Esophagus squamous epithelium (tissue), 5 donors: Measurements from ENCODE around the gene NPM1. TPM values are rescaled to one million over a fixed set of nuclear protein-coding genes. Genes with fewer than 3 reads are reported as not detected.

Experiments used
- DNase-seq: peaks from one replicate; lab custom pipeline; 2025; lab: John Stamatoyannopoulos, UW
- H3K27ac ChIP-seq, 4 donors: fragments of 200-600 bp; sonication (generic); one replicate each; pipeline ENCODE4 v1.5.1; 2016 to 2019; ENCODE audit warnings: mild to moderate bottlenecking in 1 of 4
- H3K27me3 ChIP-seq, 4 donors: fragments of 200-600 bp; sonication (generic); 1 replicate in 3 of 4; 2 replicates in 1 of 4; pipeline versions ENCODE4 v1.5.1 to v1.6.0; 2017 to 2021; ENCODE audit warnings: antibody characterized with exemption in 1 of 4
- H3K36me3 ChIP-seq, 3 donors: fragments of 200-600 bp; sonication (generic); one replicate each; pipeline ENCODE4 v1.5.1; 2016 to 2019
- H3K4me1 ChIP-seq, 3 donors: fragments of 200-600 bp; sonication (generic); one replicate each; pipeline ENCODE4 v1.5.1; 2017 to 2019
- H3K4me3 ChIP-seq, 4 donors: fragments of 200-600 bp; sonication (generic); 1 replicate in 3 of 4; 2 replicates in 1 of 4; pipeline ENCODE4 v1.5.1; 2016 to 2019; ENCODE audit warnings: mild to moderate bottlenecking in 2 of 4, moderate library complexity in 1 of 4
- H3K9me3 ChIP-seq, 3 donors: fragments of 200-600 bp; sonication (generic); one replicate each; pipeline ENCODE4 v1.5.1; 2016 to 2019
- POLR2A ChIP-seq, 4 donors: fragments of 450-650 bp; IDR thresholded peaks; one replicate each; pipeline ENCODE4 v1.6.1; 2017; ENCODE audit warnings: antibody characterized with exemption in 4 of 4, mild to moderate bottlenecking in 4 of 4, moderate library complexity in 3 of 4
- WGBS, 2 donors: methylation state at CpG; one replicate each; pipeline ENCODE4 v1.1.5; 2018; 5-methylcytosine and 5-hydroxymethylcytosine counted together
- intact Hi-C: fragments of 100-400 bp; cut with DNase I; formaldehyde crosslinking; loops from one replicate; pipeline ENCODE4 v1.15.0; 2022
- total RNA-seq, 4 donors: library from RNA; depleted of rRNA; stranded (reverse); fragments of >200 nt; gene quantifications; one replicate each; pipeline ENCODE4 v1.1.0, GENCODE V29; 2016
- TF ChIP-seq, protein P1 (sequence below), 6 experiments: fragments of 450-650 bp in 4 of 6; fragments of 200-600 bp in 2 of 6; sonication (generic) in 2 of 6; IDR thresholded peaks; one replicate each; pipeline ENCODE4 v1.5.1; 2016 to 2019; ENCODE audit warnings: antibody characterized with exemption in 6 of 6, mild to moderate bottlenecking in 4 of 6, moderate library complexity in 4 of 6
- donor health status: DM: yes; HTN: yes; CAD: no.

The NPM1 gene
- total RNA-seq, 4 donors from 2014 or later = 394 to 1,052 (median 904) TPM

- WGBS, 2 donors = 56 to 82% methylated on average over 2 to 4 of the region's 4 CpGs
- Histone ChIP-seq H3K27ac (no peak overlapping the region), H3K4me1 (no peaks in the 10 kb centered on the region), H3K4me3 (no peak overlapping the region), H3K9me3 (no peaks in the 10 kb centered on the region), H3K27me3 (no peaks in the 10 kb centered on the region), H3K36me3 (no peaks in the 10 kb centered on the region)
- TF ChIP-seq, protein P1, sequence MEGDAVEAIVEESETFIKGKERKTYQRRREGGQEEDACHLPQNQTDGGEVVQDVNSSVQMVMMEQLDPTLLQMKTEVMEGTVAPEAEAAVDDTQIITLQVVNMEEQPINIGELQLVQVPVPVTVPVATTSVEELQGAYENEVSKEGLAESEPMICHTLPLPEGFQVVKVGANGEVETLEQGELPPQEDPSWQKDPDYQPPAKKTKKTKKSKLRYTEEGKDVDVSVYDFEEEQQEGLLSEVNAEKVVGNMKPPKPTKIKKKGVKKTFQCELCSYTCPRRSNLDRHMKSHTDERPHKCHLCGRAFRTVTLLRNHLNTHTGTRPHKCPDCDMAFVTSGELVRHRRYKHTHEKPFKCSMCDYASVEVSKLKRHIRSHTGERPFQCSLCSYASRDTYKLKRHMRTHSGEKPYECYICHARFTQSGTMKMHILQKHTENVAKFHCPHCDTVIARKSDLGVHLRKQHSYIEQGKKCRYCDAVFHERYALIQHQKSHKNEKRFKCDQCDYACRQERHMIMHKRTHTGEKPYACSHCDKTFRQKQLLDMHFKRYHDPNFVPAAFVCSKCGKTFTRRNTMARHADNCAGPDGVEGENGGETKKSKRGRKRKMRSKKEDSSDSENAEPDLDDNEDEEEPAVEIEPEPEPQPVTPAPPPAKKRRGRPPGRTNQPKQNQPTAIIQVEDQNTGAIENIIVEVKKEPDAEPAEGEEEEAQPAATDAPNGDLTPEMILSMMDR (IDR thresholded peaks at IDR 0.05) = no peak
- no peak for TF ChIP-seq POLR2A (IDR thresholded peaks at IDR 0.05)
- intact Hi-C loops = no loop called here
- no peak for DNase-seq
Observed at GRCh38 chr5:171438738-171439137, 51.1 kb downstream of the NPM1 start.

DNA sequence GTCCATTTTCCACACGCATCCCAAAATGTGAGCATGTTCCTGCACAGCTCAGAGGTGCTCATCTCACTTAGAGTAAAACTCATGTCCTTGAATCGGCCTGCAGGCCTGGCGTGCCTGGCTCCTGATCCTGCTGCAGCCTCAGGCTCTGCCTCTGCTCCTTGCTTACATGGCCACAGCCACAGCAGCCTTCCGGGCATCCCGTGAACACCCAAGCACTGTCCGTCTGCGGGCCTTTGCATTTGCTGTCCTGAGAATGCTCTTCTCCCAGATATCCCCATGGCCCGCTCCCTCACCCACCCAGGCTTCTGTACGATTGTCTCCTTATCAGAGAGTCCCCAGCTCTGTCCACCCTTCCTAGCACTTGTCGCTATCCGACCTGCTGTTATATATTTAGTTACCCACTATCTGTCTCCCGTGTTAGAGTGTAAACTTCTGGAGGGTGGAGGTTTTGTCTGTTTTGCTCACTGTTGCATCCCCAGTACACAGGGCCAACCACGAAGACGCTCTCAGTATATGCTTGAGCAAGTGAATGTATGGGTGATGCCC, 53.7 kb downstream of the NPM1 start:
- peaks cover 0 to 6% (median 0%) of the 10 kb centered on the region in 3 donors for H3K4me1 ChIP-seq
- no peaks in the 10 kb centered on the region for H3K36me3 ChIP-seq
- no peak for TF ChIP-seq POLR2A (IDR thresholded peaks at IDR 0.05)
- TF ChIP-seq, protein P1 (IDR thresholded peaks at IDR 0.05) = no peak
- H3K27ac ChIP-seq = no peak overlapping the region
- intact Hi-C loops = no loop called here
- H3K4me3 ChIP-seq = no peak overlapping the region
- H3K27me3 ChIP-seq = no peaks in the 10 kb centered on the region
- no peak for DNase-seq
- H3K9me3 ChIP-seq = no peaks in the 10 kb centered on the region
- WGBS, 2 donors = 87 to 91% methylated on average over 12 to 14 of the region's 14 CpGs

DNA sequence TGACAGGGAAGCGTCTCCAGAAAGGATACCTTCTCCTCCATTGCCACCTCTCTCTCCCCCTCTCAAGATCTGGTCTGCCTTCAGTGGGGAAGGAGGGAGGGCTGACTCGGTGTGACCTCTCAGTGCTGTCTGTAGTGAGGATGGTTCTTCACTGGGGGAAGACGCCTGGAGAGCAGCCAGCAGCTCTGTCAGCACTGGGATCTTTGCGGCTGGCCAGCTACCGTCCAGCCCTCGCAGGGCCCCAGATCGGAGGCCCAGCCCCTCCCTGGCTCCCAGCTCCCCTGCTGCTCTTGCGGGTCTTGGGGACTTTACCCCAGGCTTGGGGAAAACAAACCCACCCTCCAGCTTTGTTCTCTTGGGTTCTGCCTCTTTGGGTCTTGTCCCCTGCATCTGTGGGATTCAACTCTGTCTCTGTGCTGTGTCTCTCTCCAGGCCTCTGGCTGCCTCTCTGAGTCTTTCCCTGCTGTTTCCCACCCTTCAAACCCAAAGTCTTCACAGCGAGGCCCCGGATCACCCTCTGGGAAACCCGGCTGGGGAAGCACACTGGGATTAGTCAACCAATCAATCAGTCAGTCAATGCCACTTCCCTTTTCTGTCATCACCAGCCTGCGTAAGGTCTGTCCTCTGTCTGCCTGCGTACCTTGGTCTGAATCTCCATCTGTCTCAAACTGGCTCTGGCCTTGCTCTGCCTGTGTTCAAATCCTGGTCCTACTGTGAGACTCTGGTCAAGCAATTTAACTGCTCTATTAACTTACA, 54.8 kb downstream of the NPM1 start:
- WGBS, 2 donors = 58 to 65% methylated on average over 11 to 12 of the region's 13 CpGs

DNA sequence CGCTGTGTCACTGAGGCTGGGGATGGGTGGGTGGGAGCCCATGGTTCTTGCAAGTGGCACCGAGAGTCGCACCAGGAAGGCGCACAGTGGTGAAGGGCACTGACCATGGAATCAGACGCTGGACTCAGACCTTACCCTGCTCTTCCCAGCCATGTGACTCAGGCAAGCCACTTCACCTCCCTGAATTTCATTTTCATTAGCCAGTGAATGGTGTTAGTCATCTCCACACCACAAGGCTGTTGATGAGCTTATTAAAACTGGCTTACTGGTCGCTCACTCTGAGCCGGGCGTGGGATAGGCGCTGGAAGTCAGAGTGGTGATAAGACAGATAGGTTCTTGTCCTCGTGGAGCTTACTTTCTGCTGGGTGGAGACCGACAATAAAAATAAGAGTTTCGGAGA, 56.9 kb downstream of the NPM1 start:
- Histone ChIP-seq H3K27ac (no peak overlapping the region), H3K4me3 (no peak overlapping the region), H3K36me3 (no peaks in the 10 kb centered on the region), H3K9me3 (no peaks in the 10 kb centered on the region), H3K4me1 (peaks cover 0 to 6% (median 0%) of the 10 kb centered on the region in 3 donors), H3K27me3 (peaks cover 0 to 5% (median 0%) of the 10 kb centered on the region in 4 donors)
- WGBS, 2 donors = 76 to 81% methylated on average over 10 to 11 of the region's 12 CpGs
- intact Hi-C loops = no loop called here
- no peak for DNase-seq
- TF ChIP-seq POLR2A (IDR thresholded peaks at IDR 0.05) = no peak
- TF ChIP-seq, protein P1 (IDR thresholded peaks at IDR 0.05) = no peak

More for the DNA sequence above, 54.8 kb downstream of the NPM1 start:
- no peak for DNase-seq
- intact Hi-C loops = no loop called here
- Histone ChIP-seq H3K36me3 (no peaks in the 10 kb centered on the region), H3K9me3 (no peaks in the 10 kb centered on the region), H3K27ac (no peak overlapping the region), H3K4me1 (peaks cover 0 to 6% (median 0%) of the 10 kb centered on the region in 3 donors), H3K4me3 (no peak overlapping the region), H3K27me3 (no peaks in the 10 kb centered on the region)
- TF ChIP-seq, protein P1 (IDR thresholded peaks at IDR 0.05) = no peak
- no peak for TF ChIP-seq POLR2A (IDR thresholded peaks at IDR 0.05)
